T-helper 1 cell (primary cell): ENCODE results near the gene PTCRA.
"Not testable (repeated sequence)": the region's sequence is repeated elsewhere in the genome, so short reads cannot be mapped to it uniquely, and the experiment has no call there.

ENCODE experiments used
- DNase-seq, 5 donors: peaks; one replicate each; pipeline ENCODE4 v3.0.0-alpha.2; 2012 to 2020

The PTCRA gene

GRCh38 chr6:42904467-42904866 lies 11.4 kb upstream of the PTCRA start:
- no peak for DNase-seq

DNA sequence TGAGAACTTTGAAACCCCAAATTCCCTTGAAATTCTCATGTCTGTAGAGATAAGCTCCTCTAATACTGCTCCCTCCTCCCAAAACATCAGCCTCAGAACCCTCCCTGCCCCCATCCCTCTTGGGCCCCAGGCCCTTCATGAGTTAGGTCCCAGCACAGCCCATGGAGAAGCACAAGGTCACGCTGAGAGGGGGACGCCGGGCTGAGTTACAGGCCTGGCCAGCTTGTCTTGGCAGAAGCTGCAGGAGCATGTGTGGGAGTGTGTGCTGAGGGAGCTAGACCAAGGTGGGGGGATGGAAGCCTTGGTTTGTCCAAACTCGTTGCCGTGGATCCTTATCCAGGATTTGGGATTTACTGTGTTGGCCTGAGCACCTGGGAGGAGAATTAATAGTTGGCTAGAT lies 8.5 kb upstream of the PTCRA start:
- no peak for DNase-seq

GRCh38 chr6:42909835-42910234 lies 6.0 kb upstream of the PTCRA start:
- no peak for DNase-seq

- no peak for DNase-seq
Observed at GRCh38 chr6:42911171-42912021, 4.5 kb upstream of the PTCRA start.

DNA sequence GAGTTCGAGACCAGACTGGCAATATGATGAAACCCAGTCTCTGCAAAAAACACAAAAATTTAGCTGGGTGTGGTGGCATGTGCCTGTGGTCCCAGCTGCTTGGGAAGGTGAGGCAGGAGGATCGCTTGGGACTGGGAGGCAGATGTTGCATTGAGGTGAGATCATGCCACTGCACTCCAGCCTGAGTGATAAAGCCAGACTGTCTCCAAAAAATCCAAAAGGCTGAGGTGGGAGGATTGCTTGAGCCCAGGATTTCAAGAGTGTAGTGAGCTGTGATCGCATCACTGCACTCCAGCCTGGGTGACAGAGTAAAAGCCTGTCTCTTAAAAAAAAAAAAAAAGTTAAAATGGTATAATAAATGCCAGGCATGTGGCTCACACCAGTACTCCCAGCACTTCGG lies 1.3 kb upstream of the PTCRA start:
- DNase-seq: no peak

- DNase-seq: no peak
Observed at GRCh38 chr6:42916288-42916687, 435 bp downstream of the PTCRA start.

DNA sequence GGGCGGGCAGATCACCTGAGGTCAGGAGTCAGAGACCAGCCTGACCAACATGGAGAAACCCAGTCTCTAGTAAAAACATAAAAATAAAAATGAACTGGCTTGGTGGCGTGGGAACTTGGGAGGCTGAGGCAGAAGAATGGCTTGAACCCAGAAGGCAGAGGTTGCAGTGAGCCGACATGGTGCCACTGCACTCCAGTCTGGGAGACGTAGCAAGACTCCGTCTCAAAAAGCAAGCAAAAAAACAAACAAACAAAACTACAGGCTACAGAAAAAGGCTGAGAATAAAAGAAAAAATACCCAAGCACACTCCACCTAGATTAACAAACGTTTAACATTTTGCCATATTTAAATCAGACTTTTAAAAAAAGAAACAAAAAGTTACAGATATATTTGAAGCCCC lies 5.9 kb downstream of the PTCRA start:
- DNase-seq: no peak

GRCh38 chr6:42923666-42924065 lies 7.8 kb downstream of the PTCRA start:
- DNase-seq: no peak

DNA sequence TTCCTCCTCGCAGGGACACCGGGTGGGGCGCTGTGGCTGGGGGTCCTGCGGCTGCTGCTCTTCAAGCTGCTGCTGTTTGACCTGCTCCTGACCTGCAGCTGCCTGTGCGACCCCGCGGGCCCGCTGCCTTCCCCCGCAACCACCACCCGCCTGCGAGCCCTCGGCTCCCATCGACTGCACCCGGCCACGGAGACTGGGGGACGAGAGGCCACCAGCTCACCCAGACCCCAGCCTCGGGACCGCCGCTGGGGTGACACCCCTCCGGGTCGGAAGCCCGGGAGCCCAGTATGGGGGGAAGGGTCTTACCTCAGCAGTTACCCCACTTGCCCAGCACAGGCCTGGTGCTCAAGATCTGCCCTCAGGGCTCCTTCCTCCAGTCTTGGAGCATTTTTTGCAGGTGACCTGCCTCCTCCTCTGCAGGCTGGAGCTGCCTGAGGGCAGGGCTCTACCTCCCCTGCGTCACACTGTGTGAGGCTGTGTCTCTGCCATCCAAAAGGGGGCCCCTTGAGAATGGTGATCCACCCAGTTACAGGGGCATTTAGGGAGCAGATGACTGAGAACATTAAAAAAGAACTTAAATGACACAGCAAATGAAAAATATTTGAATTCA lies 9.5 kb downstream of the PTCRA start:
- DNase-seq: no peak

- DNase-seq: peak; percentile 85 to 99 (median 90)
Observed at GRCh38 chr6:42928986-42929820, 13.3 kb downstream of the PTCRA start, which contains the start of gene CNPY3. TSS of gene CNPY3 (plus strand) at chr6:42929480. CDS start at chr6:42929571, 91 bp downstream.

GRCh38 chr6:42929821-42930360 lies 14.0 kb downstream of the PTCRA start:
- DNase-seq: peak in 4 of 5 donors; percentile 31 to 83 (median 32)

DNA sequence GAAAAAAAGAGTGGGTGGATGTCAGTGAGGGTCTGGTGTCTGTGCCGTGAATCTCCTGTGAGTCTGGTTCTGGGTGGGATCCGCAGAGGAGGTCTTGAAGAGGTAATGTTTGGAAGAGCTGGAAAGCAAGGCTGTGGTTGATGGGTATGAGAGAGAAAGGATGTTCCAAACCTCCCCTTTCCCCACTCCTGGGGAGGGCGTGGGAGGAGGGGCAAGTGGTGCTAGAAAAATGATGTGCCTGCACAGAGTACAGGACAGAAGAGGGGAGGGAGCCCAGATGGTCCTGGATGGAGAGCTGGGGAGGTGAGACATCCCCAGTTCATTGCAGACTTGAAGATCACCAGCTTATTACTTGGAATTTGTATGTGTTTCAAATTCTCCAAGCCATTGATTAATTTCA lies 16.6 kb downstream of the PTCRA start:
- no peak for DNase-seq

DNA sequence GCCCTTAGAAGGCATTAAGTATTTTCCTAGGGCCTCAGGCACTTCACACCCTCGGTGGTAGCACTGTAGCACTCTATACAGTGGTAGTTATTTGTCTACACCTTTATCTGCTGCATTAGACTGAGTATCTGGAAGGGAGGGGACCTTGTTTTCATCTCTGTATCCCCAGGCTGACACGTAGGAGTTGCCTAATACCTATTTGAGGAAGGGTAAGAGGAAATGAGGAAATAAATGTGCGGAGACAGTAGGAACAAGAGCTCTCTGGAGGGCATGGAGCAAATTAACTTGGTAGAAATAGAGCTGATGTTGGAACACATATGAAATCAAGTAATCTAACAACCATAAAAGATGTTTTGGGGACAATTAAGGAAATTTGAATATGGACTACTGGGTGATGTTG lies 17.4 kb downstream of the PTCRA start:
- DNase-seq: no peak

- no peak for DNase-seq
Observed at GRCh38 chr6:42935322-42935721, 19.5 kb downstream of the PTCRA start.

- no peak for DNase-seq
Observed at GRCh38 chr6:42936398-42936797, 20.5 kb downstream of the PTCRA start.

- DNase-seq: no peak
Observed at GRCh38 chr6:42937548-42938427, 21.9 kb downstream of the PTCRA start.

DNA sequence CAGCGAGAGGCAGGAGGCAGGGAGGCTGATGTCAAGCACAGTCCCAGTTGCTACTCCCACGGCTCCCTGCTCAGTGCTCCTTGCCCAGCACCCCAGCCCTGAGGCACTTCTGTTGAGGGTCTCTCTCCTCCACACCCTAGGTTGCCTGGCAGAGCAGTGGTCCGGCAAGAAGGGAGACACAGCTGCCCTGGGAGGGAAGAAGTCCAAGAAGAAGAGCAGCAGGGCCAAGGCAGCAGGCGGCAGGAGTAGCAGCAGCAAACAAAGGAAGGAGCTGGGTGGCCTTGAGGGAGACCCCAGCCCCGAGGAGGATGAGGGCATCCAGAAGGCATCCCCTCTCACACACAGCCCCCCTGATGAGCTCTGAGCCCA lies 22.6 kb downstream of the PTCRA start:
- DNase-seq: no peak

GRCh38 chr6:42938987-42939809 lies 23.3 kb downstream of the PTCRA start:
- no peak for DNase-seq

DNA sequence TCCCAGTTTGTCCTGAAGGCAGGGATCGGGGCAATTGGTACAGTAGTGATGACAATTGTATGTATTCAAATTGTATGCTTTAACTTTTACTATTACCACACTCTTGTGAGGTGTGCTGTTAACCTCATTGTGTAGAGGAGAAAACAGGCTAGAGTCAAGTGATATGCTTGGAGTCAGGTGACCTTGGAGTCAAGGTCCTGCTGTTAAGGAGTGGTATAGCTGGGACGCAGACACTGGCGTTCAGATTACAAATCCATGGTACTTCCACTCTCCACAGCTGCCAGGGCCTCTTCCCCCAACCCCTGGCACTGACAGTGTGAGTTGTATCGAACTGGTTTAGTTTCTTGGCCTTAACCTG lies 23.9 kb downstream of the PTCRA start:
- DNase-seq: no peak

DNA sequence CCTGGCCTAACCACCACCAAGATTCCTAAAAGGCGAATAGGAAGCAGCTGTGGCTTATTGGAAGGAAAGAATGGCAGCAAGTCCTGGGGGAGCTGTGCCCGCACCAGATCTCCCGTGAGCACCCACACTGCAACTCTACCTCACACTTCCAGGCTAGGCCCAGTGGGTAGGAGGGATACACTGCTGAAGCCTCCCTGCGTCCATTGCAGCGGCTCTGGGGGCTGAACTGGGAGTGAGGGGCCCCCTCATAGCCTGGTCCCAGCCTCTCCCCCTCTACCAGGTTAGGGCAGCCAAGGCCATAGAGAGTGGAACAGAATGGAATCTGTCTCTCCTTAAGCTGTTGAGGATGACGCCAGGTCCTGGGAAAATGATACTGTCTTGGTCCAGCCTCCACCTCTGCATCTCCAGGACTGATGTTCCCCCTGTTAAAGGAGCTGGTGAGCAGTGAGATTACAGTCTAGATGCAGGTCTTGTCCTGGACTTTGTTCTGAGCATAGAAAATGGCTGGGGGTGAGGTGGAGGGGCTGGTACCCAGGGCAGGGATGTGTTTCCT lies 24.7 kb downstream of the PTCRA start:
- DNase-seq: no peak

DNA sequence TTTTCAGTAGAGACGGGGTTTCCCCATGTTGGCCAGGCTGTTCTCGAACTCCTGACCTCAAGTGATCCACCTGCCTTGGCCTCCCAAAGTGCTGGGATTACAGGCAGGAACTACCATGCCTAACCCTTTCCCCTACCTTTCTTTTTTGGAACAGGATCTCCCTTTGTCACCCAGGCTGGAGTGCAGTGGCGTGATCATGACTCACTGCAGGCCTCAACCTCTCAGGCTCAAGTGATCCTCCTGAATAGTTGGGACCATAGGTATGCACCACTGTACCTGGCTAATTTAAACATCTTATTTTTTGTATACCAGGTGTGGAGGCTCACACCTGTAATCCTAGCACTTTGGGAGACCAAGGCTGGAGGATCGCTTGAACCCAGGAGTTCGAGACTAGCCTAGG lies 25.5 kb downstream of the PTCRA start:
- DNase-seq: not testable (repeated sequence)
